ENCODE data around the gene LRRC66. TPM values are rescaled to one million over a fixed set of nuclear protein-coding genes. Genes with fewer than 3 reads are reported as not detected.

The LRRC66 gene, protein sequence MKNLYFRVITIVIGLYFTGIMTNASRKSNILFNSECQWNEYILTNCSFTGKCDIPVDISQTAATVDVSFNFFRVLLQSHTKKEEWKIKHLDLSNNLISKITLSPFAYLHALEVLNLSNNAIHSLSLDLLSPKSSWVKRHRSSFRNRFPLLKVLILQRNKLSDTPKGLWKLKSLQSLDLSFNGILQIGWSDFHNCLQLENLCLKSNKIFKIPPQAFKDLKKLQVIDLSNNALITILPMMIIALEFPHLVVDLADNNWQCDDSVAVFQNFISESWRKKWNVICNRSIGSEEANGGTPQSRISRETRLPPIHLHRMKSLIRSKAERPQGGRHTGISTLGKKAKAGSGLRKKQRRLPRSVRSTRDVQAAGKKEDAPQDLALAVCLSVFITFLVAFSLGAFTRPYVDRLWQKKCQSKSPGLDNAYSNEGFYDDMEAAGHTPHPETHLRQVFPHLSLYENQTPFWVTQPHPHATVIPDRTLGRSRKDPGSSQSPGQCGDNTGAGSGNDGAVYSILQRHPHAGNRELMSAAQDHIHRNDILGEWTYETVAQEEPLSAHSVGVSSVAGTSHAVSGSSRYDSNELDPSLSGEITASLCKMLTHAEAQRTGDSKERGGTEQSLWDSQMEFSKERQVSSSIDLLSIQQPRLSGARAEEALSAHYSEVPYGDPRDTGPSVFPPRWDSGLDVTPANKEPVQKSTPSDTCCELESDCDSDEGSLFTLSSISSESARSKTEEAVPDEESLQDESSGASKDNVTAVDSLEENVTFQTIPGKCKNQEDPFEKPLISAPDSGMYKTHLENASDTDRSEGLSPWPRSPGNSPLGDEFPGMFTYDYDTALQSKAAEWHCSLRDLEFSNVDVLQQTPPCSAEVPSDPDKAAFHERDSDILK
- 0.07 to 0.14 TPM (median 0.09 TPM) in 5 replicates for total RNA-seq (2022; extraction: Qiagen RNA extraction)

DNA sequence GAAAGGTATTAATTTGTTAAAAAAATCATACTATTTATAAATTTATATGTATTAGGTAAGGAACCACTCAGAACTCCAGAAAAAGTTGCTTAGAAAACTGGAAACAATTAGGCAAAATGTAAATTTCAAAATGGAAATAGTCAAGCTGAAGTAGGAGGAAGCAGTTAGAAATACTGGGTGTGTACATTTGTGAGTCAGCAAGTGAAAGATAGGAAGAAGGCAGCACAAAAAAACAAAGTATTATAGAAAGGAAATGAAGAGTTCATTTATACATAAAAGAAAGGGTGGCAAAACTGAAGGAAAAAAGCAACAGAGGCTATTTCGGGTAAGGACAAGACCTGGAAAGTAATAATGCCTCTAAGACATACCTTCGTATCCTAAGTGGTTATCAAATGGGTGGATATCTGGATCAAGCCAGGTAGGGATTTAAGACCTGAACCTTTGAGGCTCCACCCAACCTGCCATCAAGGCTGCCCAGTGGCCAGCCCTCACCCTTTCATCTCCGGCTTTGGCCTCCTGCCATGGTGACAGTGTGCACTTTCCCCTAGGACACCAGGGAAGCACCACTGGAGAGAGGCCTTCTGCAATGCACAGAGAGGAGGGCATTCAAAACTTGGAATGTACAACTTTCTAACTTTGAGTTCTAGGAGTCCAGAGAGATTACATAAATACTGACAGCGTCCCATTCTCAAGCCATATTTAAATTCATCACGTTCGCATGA lies at the start of gene LRRC66:
Gene LRRC66 (minus strand): TSS at position 428 of the 722 bp plus-strand sequence. CDS start 2,750 bp downstream, outside the sequence.

DNA sequence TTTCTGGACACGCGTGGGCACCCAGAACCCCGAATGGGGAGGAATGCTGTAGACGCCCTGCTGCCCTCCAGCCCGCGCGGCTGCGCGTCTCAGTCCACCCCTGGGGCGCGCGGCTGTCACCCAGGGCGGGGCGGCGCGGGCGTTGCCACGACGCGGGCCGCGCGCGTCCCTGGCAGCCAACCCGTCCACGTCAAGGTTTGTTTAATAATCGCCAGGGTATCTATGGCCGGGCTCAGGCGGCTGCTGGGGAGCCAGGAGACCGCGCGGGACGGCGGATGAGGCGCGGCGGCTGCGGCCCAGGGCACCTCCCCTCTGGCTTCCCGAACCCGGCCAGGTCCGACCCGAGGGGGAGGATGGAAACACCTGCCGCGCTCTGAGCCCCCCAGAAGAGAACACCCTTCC lies 31.1 kb upstream of the LRRC66 start, which contains the start of gene SPATA18:
Gene SPATA18 (plus strand): TSS at position 92 of the 402 bp plus-strand sequence. CDS start 401 bp downstream, outside the sequence.

DNA sequence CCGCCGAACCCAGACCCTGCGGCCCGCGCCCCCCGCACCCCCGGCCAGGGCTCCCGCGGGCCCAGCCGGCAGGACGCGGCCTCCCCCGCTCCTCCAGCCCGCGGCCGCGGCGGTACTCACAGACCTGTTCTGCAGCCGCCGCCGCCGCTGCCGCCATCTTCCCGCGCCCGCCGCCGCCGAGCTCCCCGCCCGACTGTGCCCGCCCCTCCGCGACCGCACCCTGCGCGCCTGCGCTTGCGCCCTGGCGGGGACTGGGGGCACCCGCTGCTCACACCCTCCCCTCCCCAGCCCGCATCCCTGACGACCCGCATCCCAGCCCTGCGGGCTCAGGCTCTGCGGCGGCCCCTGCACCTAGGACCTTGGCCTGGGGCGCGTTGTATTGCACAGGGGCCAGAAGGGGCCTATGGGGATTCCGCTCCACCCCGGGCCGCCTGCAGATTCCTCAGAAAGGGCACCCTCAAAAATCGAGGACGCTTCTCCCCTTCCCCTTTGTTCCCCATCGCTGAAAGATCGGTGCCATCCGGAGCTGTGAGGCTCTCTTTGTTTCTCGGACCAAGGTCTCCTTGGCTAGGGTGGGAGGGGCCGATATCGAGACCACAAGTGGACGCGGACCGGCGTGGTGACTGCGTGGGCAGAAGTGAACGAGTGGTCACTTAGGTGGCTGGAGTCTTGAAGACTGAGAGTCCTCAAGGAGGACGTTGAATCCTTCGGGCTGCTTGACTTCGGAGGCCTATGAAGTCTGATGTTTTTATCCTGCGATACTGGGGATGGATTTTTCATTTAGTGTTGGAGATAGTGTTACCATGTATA lies 18.1 kb upstream of the LRRC66 start, which contains the start of gene SGCB:
Gene SGCB (minus strand): TSS at position 197 of the 810 bp plus-strand sequence. CDS start 40 bp downstream, at position 157.

Other genes starting within 250 kb of the LRRC66 start
- 15.9 to 19.6 TPM (median 17.5 TPM) in 5 replicates for gene DCUN1D4, start 177.2 kb downstream of the LRRC66 start, total RNA-seq (2022; extraction: Qiagen RNA extraction)
- 16.8 to 21.7 TPM (median 18.1 TPM) in 5 replicates for gene SGCB, start 17.9 kb upstream of the LRRC66 start, total RNA-seq (2022; extraction: Qiagen RNA extraction)
- 3.6 to 5.5 TPM (median 4.5 TPM) in 5 replicates for gene SPATA18, start 30.9 kb upstream of the LRRC66 start, total RNA-seq (2022; extraction: Qiagen RNA extraction)

All from A549 treated with Hydrocortisone at 1 μM for 4 hours (cell line).